HG02884 (cell line): Measurements from ENCODE around the gene TROAP.
"Not testable (repeated sequence)": the region's sequence is repeated elsewhere in the genome, so short reads cannot be mapped to it uniquely, and the experiment has no call there.

ENCODE experiments used
- ATAC-seq: cut with Tn5 transposase; IDR thresholded peaks from one replicate; pipeline ENCODE4 v1.9.1; 2021; ENCODE audit warnings: mild to moderate bottlenecking, moderate library complexity; ENCODE audit not compliant: unreplicated experiment

The TROAP gene, protein sequence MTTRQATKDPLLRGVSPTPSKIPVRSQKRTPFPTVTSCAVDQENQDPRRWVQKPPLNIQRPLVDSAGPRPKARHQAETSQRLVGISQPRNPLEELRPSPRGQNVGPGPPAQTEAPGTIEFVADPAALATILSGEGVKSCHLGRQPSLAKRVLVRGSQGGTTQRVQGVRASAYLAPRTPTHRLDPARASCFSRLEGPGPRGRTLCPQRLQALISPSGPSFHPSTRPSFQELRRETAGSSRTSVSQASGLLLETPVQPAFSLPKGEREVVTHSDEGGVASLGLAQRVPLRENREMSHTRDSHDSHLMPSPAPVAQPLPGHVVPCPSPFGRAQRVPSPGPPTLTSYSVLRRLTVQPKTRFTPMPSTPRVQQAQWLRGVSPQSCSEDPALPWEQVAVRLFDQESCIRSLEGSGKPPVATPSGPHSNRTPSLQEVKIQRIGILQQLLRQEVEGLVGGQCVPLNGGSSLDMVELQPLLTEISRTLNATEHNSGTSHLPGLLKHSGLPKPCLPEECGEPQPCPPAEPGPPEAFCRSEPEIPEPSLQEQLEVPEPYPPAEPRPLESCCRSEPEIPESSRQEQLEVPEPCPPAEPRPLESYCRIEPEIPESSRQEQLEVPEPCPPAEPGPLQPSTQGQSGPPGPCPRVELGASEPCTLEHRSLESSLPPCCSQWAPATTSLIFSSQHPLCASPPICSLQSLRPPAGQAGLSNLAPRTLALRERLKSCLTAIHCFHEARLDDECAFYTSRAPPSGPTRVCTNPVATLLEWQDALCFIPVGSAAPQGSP

DNA sequence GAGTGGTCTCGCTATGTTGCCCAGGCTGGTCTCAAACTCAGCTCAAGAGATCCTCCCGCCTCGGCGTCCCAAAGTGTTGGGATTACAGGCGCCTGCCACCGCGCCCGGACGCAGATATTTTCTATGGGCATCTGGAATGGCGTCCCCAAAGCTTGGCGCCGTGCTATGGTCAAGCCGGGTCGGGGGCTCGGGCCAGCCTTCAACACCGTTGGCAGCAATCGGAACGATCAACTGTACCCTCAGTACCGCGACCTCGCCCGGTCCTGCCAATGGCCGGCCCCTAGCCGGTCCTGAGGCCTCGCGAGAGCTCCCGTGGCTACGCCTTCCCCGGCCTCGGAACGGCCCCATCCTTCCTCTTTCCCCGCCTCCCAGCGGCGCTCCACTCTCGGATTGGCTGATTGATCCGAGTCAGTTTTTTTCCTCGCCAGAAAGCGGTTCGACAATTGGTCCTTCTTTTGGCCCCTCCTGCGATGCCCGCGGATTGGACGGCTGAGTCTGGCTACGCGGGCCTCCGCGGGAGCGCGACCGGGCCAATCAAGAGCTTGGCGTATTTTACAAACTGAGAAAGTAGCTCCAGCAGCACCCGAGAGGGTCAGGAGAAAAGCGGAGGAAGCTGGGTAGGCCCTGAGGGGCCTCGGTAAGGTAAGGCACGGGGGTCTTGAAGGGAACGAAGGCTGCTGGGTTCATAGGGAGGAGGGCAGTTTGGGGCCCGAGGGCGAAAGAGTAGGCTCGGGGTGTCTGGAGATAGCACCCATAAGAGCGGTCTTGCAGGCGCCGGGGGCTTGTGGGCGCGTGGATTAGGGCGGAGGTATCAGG lies at the start of gene TROAP:
Gene TROAP (plus strand): TSS at position 548 of the 816 bp plus-strand sequence. CDS start 354 bp downstream, outside the sequence.
- peak; percentile 99 for ATAC-seq

DNA sequence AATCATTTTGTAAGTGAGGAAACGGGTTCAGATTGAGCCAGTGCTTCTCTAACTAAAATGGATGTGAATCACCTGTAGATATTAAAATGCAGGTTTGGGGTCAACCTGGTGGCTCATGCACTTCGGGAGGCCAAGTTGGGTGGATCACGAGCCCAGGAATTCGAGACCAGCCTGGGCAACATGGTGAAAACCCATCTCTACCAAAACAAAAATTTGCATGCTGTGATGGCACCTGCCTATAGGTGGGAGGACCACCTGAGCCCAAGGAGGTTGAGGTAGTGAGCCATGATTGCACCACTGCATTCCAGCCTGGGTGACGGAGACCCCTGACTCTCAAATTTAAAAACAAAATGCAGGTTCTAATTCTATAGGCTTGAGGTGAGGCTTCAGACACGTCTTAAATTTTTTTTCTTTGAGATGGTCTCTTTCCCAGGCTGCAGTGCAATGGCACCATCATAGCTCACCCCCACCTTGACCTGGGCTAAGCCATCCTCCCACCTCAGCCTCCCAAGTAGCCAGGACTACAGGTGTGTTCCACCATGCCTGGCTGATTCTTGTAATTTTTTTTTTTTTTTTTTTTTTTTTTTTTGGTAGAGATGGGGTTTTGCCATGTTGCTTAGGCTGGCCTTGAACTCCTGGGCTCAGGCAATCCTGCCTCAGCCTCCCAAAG lies 49.2 kb upstream of the TROAP start:
- no peak for ATAC-seq

DNA sequence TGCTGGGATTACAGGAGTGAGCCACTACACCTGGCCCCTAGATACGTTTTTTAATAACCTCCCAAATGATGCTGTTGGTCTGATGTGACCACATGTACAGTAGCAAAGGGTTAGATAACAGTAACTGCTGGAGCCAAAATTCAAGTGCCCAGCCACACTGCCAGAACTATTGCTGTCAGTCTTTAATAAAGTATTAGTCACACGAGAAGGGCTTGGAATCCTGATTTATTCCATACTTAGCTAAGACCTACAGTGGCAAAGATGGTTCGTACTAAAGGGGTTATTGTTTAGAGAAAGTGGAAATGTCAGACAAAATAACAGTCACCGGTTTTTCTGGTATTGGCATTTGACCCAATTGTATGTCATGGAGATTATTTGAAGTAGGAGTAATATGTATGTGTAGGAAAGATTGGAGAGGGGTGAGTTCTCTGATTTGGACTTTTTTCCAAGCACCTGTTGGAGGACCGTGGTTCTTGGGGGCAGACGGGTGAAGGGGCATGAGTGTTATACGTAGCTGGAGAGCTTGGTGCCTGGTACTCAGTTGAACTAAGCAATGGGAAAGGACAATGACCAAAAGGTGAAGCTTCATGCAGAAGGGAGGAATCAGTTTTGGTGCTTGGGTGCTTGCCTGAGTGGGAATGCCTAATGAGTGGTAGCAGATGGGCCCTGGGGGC lies 48.5 kb upstream of the TROAP start:
- no peak for ATAC-seq

DNA sequence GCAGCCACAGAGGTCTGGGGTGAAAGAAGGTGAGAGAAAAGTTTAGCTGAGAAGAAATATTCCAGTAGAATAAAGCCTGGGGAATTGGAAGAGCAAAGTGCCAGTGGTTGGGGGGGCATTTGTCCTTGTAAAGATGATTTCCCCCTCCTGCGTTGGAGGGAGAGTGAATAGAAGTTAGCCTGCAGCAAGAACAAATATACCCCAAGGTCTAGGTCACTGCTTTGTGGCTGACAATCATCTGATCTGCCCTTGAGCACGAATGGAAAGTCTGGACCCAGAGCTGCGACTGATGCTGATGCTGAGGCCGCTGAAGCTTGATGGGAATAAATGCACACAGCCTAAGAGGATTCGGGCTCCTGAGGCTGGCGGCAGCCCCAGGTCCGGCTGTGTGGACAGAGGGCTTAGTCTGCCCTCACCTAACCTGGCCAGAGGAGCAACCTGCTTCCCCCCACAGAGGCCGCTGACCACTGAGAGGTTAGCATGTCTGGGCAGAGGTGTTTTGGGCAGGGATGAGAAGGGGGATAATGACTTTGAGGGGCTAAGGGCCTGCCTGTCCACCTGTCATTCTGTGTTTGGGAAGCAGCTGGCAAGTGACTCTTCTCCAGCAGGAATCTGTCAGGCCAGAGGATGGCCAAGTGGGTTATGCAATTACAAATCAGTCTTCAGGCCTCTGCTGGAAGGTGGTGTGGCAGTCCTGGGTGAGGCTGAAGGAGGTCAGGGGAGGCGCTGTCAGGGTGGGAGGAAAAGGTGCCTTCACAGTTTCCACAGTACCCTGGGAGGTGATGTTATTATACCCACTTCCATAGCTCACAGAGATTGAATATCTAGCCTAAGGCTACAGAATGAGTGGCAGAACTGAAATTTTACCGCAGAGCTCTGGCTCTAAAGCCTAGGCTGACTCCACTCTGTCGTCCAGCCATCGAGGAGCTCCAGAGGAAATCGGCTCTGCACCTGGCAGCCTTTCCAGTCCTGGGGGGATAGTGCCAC lies 46.5 kb upstream of the TROAP start:
- no peak for ATAC-seq

DNA sequence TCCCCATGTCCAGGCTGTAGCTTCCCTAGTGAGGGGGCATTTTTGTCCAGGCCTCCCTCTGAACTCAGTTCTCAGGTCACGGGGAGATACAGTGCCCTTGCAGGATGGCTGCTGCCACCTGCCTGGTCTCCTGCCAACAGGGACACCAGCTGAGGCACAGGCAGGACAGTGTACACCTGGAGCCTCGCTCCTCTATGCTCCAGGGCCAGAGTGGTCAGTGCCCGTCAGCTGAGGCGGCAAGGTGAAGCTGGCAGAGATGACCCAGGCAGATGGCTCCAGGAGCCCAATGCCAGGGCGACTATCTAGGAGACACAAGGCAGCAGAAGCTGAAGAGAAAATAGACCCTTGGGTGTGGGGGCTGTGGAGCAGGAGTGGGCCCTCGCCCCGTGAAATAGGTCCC lies 45.6 kb upstream of the TROAP start:
- no peak for ATAC-seq

DNA sequence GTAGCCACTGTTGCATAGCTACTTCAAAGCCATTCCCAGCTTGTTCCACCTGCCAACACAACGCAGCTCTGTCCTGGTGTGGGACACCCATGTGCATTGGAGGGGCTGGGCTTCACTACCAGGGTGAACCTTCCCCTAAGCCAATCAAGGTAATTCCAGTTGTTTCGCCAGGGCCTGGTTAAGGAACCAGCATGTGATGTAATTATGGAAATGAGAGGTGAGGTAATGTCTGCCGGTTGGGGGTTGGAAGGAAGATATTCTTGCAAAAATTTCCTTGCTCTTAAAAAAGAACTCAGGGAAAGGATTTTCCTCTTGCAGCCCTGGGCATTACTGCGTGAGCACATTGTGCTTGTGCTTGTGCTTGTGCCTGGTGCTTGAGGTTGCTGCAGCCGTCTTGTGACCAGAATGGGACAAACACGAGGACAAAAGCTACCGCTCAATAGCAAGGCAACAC lies 43.3 kb upstream of the TROAP start:
- no peak for ATAC-seq

DNA sequence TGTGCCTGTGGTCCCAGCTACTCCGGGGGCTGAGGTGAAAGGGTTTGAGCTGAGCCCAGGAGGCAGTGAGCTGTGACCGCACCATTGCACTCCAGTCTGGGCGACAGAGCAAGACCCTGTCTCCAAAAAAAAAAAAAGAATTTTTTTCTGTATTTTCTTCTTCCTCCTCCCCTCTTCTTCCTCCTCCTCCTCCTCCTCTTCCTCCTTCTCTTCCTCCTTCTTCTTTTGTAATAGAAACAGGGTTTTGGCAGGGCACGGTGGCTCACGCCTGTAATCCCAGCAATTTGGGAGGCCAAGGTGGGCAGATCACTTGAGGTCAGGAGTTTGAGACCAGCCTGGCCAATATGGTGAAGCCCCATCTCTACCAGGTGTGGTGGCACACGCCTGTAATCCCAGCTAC lies 42.5 kb upstream of the TROAP start:
- ATAC-seq, result not testable (repeated sequence)

DNA sequence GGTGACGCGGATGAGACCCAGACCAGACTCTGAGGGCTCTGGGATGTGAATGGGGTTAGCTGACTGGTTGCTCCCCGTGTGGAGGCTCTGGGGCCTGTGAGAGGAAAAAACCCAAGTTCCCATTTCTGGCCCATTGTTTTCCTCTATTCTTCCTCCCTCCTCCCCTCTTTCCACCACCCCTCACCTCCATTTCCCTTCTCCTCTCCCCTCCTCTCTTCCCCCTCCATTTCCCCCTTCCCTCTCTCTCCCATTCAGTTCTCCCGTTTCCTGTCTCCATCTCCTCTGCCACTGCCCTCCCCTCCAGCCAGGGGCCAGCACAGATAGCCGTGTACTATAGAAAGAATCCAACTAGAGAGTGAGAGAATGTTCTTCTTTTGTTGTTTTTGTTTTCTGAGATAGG lies 40.8 kb upstream of the TROAP start:
- ATAC-seq, result no peak

DNA sequence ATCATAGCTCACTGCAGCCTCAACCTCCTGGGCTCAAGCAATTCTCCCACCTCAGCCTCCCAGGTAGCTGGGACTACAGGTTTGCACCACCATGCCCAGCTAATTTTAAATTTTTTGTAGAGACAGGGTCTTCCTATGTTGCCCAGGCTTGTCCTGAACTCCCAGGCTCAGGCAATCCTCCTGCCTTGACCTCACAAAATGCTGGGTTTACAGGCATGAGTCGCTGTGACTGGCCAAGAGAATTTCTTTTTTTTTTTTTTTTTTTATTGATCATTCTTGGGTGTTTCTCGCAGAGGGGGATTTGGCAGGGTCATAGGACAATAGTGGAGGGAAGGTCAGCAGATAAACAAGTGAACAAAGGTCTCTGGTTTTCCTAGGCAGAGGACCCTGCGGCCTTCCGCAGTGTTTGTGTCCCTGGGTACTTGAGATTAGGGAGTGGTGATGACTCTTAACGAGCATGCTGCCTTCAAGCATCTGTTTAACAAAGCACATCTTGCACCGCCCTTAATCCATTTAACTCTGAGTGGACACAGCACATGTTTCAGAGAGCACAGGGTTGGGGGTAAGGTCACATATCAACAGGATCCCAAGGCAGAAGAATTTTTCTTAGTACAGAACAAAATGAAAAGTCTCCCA lies 40.2 kb upstream of the TROAP start:
- not testable (repeated sequence) for ATAC-seq

DNA sequence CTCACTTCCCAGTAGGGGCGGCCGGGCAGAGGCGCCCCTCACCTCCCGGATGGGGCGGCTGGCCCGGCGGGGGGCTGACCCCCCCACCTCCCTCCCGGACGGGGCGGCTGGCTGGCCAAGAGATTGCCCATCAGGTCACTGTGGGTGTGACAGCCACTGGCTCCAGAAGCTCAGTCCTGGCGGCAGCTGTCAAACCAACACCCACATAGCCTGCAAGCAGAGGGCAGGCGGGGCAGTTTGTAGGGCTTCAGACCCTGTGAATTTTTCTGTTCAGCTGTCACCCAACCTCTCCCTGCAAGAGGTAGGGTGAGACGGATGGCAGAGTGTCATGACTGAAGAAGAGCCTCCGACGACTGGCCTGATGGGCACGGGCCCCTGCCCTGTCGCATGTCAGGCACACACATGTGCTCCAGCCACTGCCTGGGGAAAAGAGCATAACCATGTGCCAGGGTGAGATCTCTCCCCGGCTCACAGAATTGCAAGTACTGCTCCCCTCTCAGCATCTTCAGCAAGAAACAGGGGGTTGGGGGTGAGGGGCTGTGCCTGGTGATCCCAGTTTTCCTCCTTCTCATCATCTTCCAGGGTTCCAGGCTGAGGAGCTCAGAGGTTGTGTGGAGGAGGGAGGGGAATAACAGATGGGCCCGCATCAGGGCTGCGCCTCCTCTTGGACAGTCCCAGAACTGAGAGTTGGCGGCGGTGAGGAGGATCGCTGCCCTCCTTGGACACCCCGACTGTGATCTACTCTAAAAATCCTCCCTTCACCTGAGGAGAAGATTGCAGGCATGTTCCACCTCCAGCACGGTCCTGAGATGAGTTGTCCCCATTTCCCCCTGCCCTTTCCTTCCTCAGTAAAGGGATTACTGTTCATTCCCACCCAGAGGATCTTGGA lies 39.3 kb upstream of the TROAP start:
- no peak for ATAC-seq

DNA sequence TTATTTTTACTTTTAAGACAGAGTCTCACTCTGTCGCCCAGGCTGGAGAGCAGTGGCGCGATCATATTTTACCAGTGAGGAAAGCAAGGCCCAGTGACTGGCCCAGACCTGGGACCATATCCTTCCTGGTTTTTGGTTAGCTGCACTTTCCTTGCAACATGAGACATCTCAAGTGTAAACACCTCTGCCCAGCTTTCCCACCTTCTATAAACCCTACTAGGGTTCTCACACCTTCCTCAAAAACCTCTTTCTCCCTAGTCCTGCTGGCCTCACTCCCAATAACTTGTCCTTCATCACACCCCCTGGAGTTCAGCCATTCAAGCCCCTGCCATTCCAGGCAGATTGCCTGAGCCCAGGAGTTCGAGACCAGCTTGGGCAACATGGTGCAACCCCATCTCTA lies 38.4 kb upstream of the TROAP start:
- ATAC-seq, result no peak

DNA sequence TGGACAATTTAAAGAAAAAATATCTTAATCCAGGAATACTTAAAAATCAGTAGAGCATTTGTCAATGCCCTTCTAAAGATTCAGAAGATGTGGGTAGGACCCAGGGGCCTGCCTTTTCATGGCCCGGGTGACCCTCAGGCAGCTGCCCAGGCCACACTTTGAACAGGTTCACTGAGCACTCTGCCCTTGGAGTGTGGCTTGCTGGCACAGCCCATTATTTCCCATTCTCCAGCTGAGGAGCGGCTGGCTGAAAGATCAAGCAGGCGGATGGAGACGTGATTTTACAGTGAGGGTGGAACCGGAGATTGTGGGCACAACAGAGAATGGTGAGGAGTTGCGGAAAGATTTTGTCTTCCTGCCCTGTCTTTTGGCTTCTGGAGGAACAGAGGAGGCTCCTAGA lies 35.2 kb upstream of the TROAP start:
- ATAC-seq, result no peak

DNA sequence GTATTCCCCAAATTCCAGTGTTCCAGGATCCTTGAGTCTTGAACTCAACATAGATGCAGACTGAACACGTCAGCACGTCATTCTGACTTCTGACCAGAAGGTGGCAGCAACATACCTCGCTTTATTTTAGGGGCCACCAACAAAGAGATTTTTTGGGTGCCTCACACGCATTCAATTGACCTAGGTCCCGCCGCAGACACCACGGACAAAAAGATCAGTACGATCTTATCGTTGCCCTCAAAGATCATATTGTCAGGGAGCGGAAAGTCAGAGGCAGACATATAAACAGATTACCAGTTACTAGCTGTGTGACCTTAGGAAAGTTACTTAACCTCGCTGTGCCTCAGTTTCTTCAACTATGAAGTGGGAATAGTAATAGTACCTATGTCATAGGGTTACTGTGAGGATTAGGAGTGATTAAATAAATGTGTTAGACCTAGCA lies 34.6 kb upstream of the TROAP start:
- ATAC-seq, result no peak

DNA sequence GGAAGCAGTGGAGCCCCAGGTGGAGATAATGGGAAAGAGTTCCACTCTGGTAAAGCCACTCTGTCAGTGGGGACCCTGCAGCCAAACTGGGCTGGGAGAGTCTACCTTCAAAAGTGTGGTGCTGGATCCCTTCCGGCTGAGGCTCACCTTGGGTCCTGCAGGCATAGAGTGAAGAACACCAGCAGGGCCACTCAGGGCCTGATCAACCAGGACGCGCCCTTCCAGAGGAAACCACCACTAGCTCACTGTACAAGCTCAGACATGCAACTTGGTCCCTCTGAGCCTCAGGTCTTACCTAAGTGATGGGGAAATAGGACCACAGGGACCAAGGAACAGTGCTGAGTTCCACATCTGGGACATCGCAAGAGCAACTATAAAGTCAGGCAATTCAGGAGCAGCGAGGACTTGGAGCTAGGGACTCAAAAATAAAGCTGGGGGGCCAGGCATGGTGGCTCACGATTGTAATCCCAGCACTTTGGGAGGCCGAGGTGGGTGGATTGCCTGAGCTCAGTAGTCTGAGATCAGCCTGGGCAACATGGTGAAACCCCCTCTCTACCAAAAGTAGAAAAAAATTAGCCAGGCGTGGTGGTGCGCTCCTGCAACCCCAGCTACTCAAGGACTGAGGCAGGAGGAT lies 34.0 kb upstream of the TROAP start:
- ATAC-seq, result no peak

DNA sequence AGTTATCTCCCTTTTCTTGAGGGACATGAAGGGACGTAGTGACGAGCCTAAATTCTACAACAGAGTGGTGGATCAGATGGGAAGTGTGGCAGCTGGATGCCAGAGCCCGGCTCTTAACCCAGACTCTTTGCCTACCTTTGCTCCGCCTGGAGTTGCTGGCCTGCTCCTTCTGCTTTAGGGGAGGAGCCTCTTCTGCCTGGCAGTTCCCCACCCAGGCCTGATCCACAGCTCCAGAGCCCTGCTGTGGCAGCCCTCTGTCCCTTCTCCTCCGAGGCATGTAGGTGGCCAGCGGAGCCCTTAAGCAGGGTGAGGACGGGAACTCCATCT lies 30.4 kb upstream of the TROAP start:
- ATAC-seq, result no peak

DNA sequence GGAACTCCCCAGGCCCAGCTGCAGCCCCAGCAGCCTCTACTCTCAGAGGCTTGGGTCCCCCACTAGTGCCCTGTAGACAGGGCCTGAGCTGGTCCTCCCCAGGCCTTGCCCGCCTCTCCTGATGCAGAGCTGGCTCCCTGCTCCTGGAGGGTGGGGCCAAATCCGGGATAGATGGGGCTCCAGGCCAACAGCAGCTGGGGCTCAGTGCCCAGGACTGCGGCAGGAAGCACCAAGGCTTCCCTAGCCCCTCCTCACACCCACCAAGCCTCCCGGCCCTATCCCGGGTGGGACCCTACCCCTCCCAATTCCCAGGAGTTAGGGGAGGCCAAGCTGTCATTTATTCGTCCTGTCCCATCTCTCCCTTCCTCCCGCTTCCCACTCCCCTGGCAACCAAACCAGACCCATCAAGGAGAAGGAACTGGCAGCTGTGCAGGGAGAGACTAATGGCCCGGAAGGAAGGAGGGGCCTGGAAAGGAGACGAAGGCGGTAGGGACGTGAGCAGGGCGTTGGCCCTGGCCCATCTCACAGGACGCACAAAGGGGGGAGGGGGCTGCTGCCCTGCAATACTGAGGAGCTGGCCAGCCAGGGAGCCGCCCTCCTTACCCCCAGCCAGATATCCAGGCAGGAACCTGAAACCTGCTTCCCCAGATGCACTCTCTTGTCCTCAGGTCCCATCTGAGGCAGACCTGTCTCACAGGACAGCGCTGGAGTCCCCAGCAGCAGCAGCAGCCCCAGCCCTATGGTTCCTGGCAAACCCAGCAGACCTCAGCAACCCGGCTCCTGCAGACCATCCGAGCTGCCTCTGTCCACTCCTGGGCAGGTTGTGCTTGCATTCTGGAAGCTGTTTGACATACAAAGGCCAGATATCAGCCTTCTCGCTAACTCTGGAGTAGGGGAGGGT lies 29.7 kb upstream of the TROAP start:
- ATAC-seq, result no peak
